PFSK-1 (cell line): ENCODE results near the gene CDH7.

Experiments
- FOXP2 ChIP-seq: optimal IDR thresholded peaks from 2 replicates; pipeline ENCODE3; 2011; ENCODE audit warnings: borderline replicate concordance, control low read depth, inconsistent platforms; ENCODE audit not compliant: insufficient read depth; ENCODE audit errors: extremely low read length, extremely low read depth
- POLR2AphosphoS5 ChIP-seq: IDR thresholded peaks from 2 replicates; pipeline ENCODE4 v1.6.1; 2012; ENCODE audit warnings: low read depth, mild to moderate bottlenecking, control low read depth, low read length, moderate library complexity
- SIN3A ChIP-seq: IDR thresholded peaks from 2 replicates; pipeline ENCODE4 v1.6.1; 2012; ENCODE audit warnings: mild to moderate bottlenecking, low read length, moderate library complexity, borderline replicate concordance; ENCODE audit not compliant: insufficient read depth
- TAF1 ChIP-seq: IDR thresholded peaks from 2 replicates; pipeline ENCODE4 v1.6.1; 2012; ENCODE audit warnings: low read length, control low read depth, borderline replicate concordance; ENCODE audit not compliant: insufficient read depth
- TF ChIP-seq, protein P1 (sequence below), 2 experiments: IDR thresholded peaks; 2 replicates each; pipeline versions ENCODE4 v1.6.1 to v1.8.0; 2011 to 2012; ENCODE audit warnings: low read depth in 2 of 2, low read length in 2 of 2, control low read depth in 1 of 2, inconsistent platforms in 1 of 2, mild to moderate bottlenecking in 1 of 2, moderate library complexity in 1 of 2; ENCODE audit not compliant: insufficient read depth in 1 of 2

Gene CDH7

GRCh38 chr18:65808759-65809158 is 57.9 kb downstream of the CDH7 start:
- no peak for TF ChIP-seq FOXP2
- TF ChIP-seq TAF1, result no peak
- no peak for TF ChIP-seq POLR2AphosphoS5
- no peak for TF ChIP-seq SIN3A
- TF ChIP-seq, protein P1, sequence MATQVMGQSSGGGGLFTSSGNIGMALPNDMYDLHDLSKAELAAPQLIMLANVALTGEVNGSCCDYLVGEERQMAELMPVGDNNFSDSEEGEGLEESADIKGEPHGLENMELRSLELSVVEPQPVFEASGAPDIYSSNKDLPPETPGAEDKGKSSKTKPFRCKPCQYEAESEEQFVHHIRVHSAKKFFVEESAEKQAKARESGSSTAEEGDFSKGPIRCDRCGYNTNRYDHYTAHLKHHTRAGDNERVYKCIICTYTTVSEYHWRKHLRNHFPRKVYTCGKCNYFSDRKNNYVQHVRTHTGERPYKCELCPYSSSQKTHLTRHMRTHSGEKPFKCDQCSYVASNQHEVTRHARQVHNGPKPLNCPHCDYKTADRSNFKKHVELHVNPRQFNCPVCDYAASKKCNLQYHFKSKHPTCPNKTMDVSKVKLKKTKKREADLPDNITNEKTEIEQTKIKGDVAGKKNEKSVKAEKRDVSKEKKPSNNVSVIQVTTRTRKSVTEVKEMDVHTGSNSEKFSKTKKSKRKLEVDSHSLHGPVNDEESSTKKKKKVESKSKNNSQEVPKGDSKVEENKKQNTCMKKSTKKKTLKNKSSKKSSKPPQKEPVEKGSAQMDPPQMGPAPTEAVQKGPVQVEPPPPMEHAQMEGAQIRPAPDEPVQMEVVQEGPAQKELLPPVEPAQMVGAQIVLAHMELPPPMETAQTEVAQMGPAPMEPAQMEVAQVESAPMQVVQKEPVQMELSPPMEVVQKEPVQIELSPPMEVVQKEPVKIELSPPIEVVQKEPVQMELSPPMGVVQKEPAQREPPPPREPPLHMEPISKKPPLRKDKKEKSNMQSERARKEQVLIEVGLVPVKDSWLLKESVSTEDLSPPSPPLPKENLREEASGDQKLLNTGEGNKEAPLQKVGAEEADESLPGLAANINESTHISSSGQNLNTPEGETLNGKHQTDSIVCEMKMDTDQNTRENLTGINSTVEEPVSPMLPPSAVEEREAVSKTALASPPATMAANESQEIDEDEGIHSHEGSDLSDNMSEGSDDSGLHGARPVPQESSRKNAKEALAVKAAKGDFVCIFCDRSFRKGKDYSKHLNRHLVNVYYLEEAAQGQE (IDR thresholded peaks at IDR 0.05; ENCODE audit: insufficient read depth in 1 of 2, low read depth in 2 of 2, low read length in 2 of 2), result no peak

DNA sequence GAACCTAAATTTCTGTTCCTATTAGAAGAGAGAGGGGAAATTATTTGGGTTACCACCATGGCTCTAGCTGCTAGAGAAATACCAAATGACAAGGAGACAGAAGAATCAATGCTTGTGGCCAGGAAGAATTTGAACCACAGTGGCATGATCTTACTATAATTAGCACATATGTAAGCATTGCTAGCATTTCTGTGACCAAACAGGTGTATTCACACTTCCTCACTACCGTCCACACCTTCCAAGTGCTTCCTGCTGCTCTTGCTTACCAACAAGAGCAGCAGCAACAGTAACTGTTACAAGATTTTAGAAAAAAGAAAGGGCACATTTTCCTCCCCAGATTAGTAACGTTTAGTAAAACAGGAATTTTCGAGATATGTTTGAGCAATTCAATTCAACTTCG is 60.5 kb downstream of the CDH7 start:
- TF ChIP-seq TAF1 (no peak), POLR2AphosphoS5 (no peak), SIN3A (no peak), FOXP2 (no peak)
- TF ChIP-seq, protein P1 (IDR thresholded peaks at IDR 0.05; ENCODE audit: insufficient read depth in 1 of 2, low read depth in 2 of 2, low read length in 2 of 2), result no peak

GRCh38 chr18:65815506-65815905 is 64.7 kb downstream of the CDH7 start:
- TF ChIP-seq SIN3A (no peak), TAF1 (no peak), FOXP2 (no peak)

- TF ChIP-seq, protein P1 (IDR thresholded peaks at IDR 0.05; ENCODE audit: insufficient read depth in 1 of 2, low read depth in 2 of 2, low read length in 2 of 2), result no peak
- TF ChIP-seq FOXP2, result no peak
Measured at GRCh38 chr18:65817178-65817577, 66.4 kb downstream of the CDH7 start.

DNA sequence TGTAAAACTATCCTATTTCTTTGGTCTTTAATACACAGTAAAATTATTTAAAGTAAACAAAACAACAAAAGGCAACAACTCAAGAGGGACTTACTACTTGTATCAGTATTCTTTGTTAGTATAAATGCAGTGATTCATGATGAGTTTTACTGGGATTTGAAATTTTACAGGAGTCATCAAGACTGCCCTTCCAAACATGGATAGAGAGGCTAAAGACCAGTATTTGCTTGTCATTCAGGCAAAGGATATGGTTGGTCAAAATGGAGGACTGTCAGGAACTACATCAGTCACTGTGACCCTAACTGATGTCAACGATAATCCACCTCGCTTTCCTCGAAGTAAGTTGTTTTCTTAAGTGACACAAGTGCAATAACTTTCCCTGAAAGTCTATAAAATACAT is 71.1 kb downstream of the CDH7 start:
- no peak for TF ChIP-seq FOXP2
- no peak for TF ChIP-seq POLR2AphosphoS5

DNA sequence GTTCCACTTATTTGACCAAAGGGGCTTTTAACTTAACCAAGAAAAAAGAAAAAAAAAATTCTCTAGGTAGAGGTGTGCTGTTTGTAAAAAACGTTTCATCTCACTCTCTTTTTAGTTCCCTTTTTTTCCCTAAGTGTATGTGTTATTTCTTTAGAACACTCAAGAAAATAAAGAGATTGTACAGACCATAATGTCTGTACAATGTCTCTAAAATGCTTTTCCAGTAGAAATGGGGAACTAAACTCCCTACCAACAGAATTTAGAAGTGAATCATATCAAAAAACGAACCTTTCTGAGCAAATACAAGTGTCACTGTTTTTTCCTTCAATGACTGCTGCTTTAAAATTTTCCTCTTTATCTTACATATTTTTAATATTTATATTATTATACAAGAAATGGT is 72.0 kb downstream of the CDH7 start:
- TF ChIP-seq, protein P1 (IDR thresholded peaks at IDR 0.05; ENCODE audit: insufficient read depth in 1 of 2, low read depth in 2 of 2, low read length in 2 of 2), result no peak
- TF ChIP-seq TAF1 (no peak), POLR2AphosphoS5 (no peak), SIN3A (no peak), FOXP2 (no peak)
